HepG2 (cell line): ENCODE data around the gene FCER1G. TPM values are rescaled to one million over a fixed set of nuclear protein-coding genes. Genes with fewer than 3 reads are reported as not detected.

ENCODE experiments used
- ATAC-seq: fragments of 200-7000 bp; cut with Tn5 transposase; 3 replicates; pipeline ENCODE4 v1.9.1; 2020; ENCODE audit warnings: mild to moderate bottlenecking, moderate library complexity
- BruUV-seq: library from RNA; stranded (reverse); fragments of 400-500 nt; replicated peaks from 2 replicates; lab custom pipeline; 2021; lab: Mats Ljungman, UMichigan
- CTCF ChIA-PET: fragments of 300-600 bp; formaldehyde crosslinking; extraction: SDS; loops from one replicate; lab custom pipeline; 2021; ENCODE audit warnings: low total read pairs, inconsistent platforms, low intra/inter-chr PET ratio; lab: Yijun Ruan, JAX
- POLR2A ChIA-PET: fragments of 350-600 bp; sonication (Branson Sonifier 250); formaldehyde crosslinking; loops from one replicate; lab custom pipeline; 2020; ENCODE audit warnings: antibody characterized with exemption, inconsistent platforms; lab: Yijun Ruan, JAX
- DNase-seq: peaks from one replicate; pipeline ENCODE4 v3.0.0-alpha.2; 2015; ENCODE audit warnings: low spot score
- FAIRE-seq: peaks from 3 replicates; lab custom pipeline; 2011; peaks lifted over from hg19 to GRCh38; lab: Jason Lieb, UNC
- H2AFZ ChIP-seq: one replicate; pipeline ENCODE4 v1.6.1; 2011; ENCODE audit warnings: low read length, inconsistent platforms
- H3K27ac ChIP-seq: fragments of 300-600 bp; 3 replicates; pipeline ENCODE4 v1.8.0; 2011; ENCODE audit warnings: mixed run types, mild to moderate bottlenecking, mixed read lengths, low read length, inconsistent platforms; ENCODE audit not compliant: insufficient read depth; ENCODE audit errors: extremely low read length
- H3K27me3 ChIP-seq, 2 experiments: fragments of 200-600 bp in 1 of 2; 2 replicates in 1 of 2; 3 replicates in 1 of 2; pipeline versions ENCODE4 v1.6.0 to v1.8.0; 2011; ENCODE audit warnings: low read length in 2 of 2, mild to moderate bottlenecking in 2 of 2, moderate library complexity in 2 of 2, inconsistent platforms in 1 of 2; ENCODE audit not compliant: insufficient read depth in 2 of 2, control insufficient read depth in 1 of 2
- H3K36me3 ChIP-seq, 2 experiments: fragments of 200-600 bp in 1 of 2; replicated peaks in 1 of 2; 2 replicates in 1 of 2; 3 replicates in 1 of 2; pipeline versions ENCODE4 v1.5.1 to v1.8.0; 2011; ENCODE audit warnings: low read length in 2 of 2, inconsistent platforms in 1 of 2; ENCODE audit not compliant: insufficient read depth in 2 of 2, control insufficient read depth in 1 of 2
- H3K4me1 ChIP-seq: 2 replicates; pipeline ENCODE4 v1.5.1; 2012; ENCODE audit warnings: low read length, inconsistent platforms; ENCODE audit not compliant: insufficient read depth
- H3K4me2 ChIP-seq: 2 replicates; pipeline ENCODE4 v1.6.0; 2011; ENCODE audit warnings: low read depth, low read length, inconsistent platforms
- H3K4me3 ChIP-seq, 3 experiments: fragments of 200-600 bp in 1 of 3; sonication (generic), shearing (Covaris generic) in 1 of 3; replicated peaks in 1 of 3; 2 replicates each; pipeline ENCODE4 v1.5.1; 2011 to 2016; ENCODE audit warnings: low read length in 3 of 3, inconsistent platforms in 2 of 3, low read depth in 2 of 3, mild to moderate bottlenecking in 2 of 3, control low read depth in 1 of 3, mixed read lengths in 1 of 3; ENCODE audit not compliant: insufficient read depth in 1 of 3
- H3K79me2 ChIP-seq: one replicate; pipeline ENCODE4 v1.6.1; 2011; ENCODE audit warnings: low read length, inconsistent platforms; ENCODE audit not compliant: insufficient read depth
- H3K9ac ChIP-seq: 2 replicates; pipeline ENCODE4 v1.6.0; 2011; ENCODE audit warnings: mild to moderate bottlenecking, low read depth, low read length, inconsistent platforms; ENCODE audit not compliant: insufficient read depth
- H3K9me3 ChIP-seq: 2 replicates; pipeline ENCODE4 v1.5.1; 2012; ENCODE audit warnings: mild to moderate bottlenecking, low read length
- H4K20me1 ChIP-seq: 2 replicates; pipeline ENCODE4 v1.6.0; 2011; ENCODE audit warnings: inconsistent platforms, mild to moderate bottlenecking, low read length, moderate library complexity; ENCODE audit not compliant: insufficient read depth
- ARID4A ChIP-seq: sonication (generic); formaldehyde crosslinking; IDR thresholded peaks from 2 replicates; pipeline ENCODE4 v1.5.0; 2020; ENCODE audit warnings: mild to moderate bottlenecking, missing genetic modification reagents, borderline replicate concordance
- CHD2 ChIP-seq: IDR thresholded peaks from 2 replicates; pipeline ENCODE4 v1.6.1; 2011; ENCODE audit warnings: low read depth, low read length, improper control_type of control experiment
- HNF1B ChIP-seq: sonication (generic); formaldehyde crosslinking; IDR thresholded peaks from 2 replicates; pipeline ENCODE4 v1.5.1; 2020; ENCODE audit warnings: mild to moderate bottlenecking, moderate library complexity, missing genetic modification reagents
- PATZ1 ChIP-seq: sonication (generic); formaldehyde crosslinking; IDR thresholded peaks from 2 replicates; pipeline ENCODE4 v1.4.0; 2020; ENCODE audit warnings: missing genetic modification reagents
- RAD21 ChIP-seq: fragments of 450-650 bp; formaldehyde crosslinking; IDR thresholded peaks from 2 replicates; pipeline ENCODE4 v1.5.0; 2020; ENCODE audit warnings: mild to moderate bottlenecking
- TGIF2 ChIP-seq: IDR thresholded peaks from 2 replicates; pipeline ENCODE4 v1.6.1; 2016; ENCODE audit warnings: control low read depth, missing compliant biosample characterization
- THAP11 ChIP-seq: IDR thresholded peaks from 2 replicates; pipeline ENCODE4 v1.6.1; 2016; ENCODE audit warnings: missing biosample characterization, missing genetic modification reagents
- XRCC5 ChIP-seq: fragments of 200-400 bp; formaldehyde crosslinking; optimal IDR thresholded peaks from 2 replicates; pipeline ENCODE3; 2017; ENCODE audit warnings: mild to moderate bottlenecking, low read length
- YEATS2 ChIP-seq: sonication (generic); formaldehyde crosslinking; IDR thresholded peaks from 2 replicates; pipeline ENCODE4 v1.4.0; 2020; ENCODE audit warnings: missing genetic modification reagents, borderline replicate concordance
- ZNF614 ChIP-seq: IDR thresholded peaks from 2 replicates; pipeline ENCODE4 v1.6.1; 2018; ENCODE audit warnings: missing biosample characterization, missing genetic modification reagents, inconsistent platforms, borderline replicate concordance
- ZNF740 ChIP-seq: sonication (generic); formaldehyde crosslinking; IDR thresholded peaks from 2 replicates; pipeline ENCODE4 v1.4.0; 2020; ENCODE audit warnings: missing genetic modification reagents
- WGBS: methylation state at CpG from one replicate; pipeline ENCODE4 v1.1.6; 2017; ENCODE audit warnings: low lambda C conversion rate; 5-methylcytosine and 5-hydroxymethylcytosine counted together
- in situ Hi-C: cut with HindIII; loops from 2 replicates; pipeline ENCODE4 v1.10.0; 2017; ENCODE audit warnings: low pct_unique_long_range_greater_than_20kb; ENCODE audit not compliant: extremely low pct_ligation_motif_present
- intact Hi-C: fragments of 100-400 bp; cut with micrococcal nuclease; formaldehyde crosslinking; loops from one replicate; pipeline ENCODE4 v1.10.0; 2022; ENCODE audit not compliant: unreplicated experiment
- polyA plus RNA-seq, 8 experiments: library from polyadenylated mRNA; depleted of rRNA in 3 of 8; stranded (reverse) in 7 of 8; unstranded in 1 of 8; fragments of >200 nt; fragmentation: Illumina TruSeq in 4 of 8; extraction: Trizol in 4 of 8; gene quantifications; 2 replicates each; pipeline versions ENCODE4 v1.2.1 to v1.2.3, GENCODE V29; 2011 to 2016; ENCODE audit warnings: low read depth in 4 of 8, missing spikeins in 1 of 8, mixed read lengths in 1 of 8; ENCODE audit not compliant: insufficient read depth in 1 of 8
- total RNA-seq, 5 experiments: library from RNA; depleted of rRNA; stranded (reverse); fragments of >200 nt; fragmentation: Illumina TruSeq; extraction: Trizol; gene quantifications; 2 replicates each; pipeline ENCODE4 v1.2.3, GENCODE V29; 2016; ENCODE audit warnings: low read depth in 1 of 5
- TF ChIP-seq, protein P1 (sequence below): sonication (generic); formaldehyde crosslinking; IDR thresholded peaks from 2 replicates; pipeline ENCODE4 v1.5.0; 2020; ENCODE audit warnings: mild to moderate bottlenecking, missing genetic modification reagents, moderate library complexity

Gene FCER1G
- total and polyA plus RNA-seq, 2 of the 13 experiments (the other 11 are each of a cell fraction or from before 2014, with no cell fraction given), result 1.3 to 6.4 TPM

DNA sequence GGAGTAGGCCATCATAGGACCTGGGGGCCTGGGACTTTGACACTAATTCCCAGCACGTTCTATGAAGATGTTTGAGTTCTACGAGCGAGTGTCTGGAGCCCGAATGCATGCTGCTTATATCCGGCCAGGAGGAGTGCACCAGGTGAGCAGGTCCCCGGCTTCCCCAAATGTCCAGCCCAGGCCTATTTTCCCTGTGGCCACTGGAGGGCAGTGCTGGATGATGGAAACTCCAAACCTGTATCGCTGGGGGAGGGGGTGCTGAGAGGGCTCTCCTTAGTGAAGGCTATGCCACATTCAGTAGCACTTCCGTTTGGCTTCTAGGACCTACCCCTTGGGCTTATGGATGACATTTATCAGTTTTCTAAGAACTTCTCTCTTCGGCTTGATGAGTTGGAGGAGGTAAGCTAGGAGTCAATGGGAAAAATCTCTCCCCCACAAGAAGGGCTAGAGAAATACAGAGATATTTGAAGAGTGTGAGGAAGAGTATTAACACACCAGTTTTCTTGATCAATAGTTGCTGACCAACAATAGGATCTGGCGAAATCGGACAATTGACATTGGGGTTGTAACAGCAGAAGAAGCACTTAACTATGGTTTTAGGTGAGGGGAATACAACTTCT, 5.2 kb upstream of the FCER1G start:
- Histone ChIP-seq H3K36me3 (peaks cover 18 to 81% of the 10 kb centered on the region in 2 experiments), H3K27me3 (no peaks in the 10 kb centered on the region), H3K9ac (peak overlapping the region; percentile 20; the same call in 1 of the 2 replicates), H3K4me1 (peaks cover 25% of the 10 kb centered on the region), H2AFZ (no peak overlapping the region), H3K9me3 (no peaks in the 10 kb centered on the region), H4K20me1 (no peaks in the 10 kb centered on the region), H3K4me2 (peak overlapping the region; percentile 21; the same call in 1 of the 2 replicates), H3K27ac (no peak overlapping the region), H3K79me2 (peaks cover 5% of the 10 kb centered on the region), H3K4me3 (no peak overlapping the region)
- DNase-seq, result peak; percentile 79
- POLR2A ChIA-PET, result interaction anchor here (1.5 to 13.8 kb wide), 2 partner anchors 12 to 21 kb away, joined by 4 to 357 read pairs; partner anchors contain the start of genes APOA2 and TOMM40L
- intact Hi-C loops, result loop anchor here (1.0 kb wide), 3 partner anchors 17 to 164 kb away; no protein-coding TSS in a partner anchor
- in situ Hi-C loops, result no loop called here
- TSS peak; percentile 27 for BruUV-seq
- FAIRE-seq, result peak; percentile 86
- peak; percentile 96 for ATAC-seq
- CTCF ChIA-PET, result interaction anchor here (0.9 to 3.7 kb wide), 8 partner anchors 15 to 172 kb away, joined by 3 to 26 read pairs (median 7); partner anchors contain the start of gene TOMM40L
- 43% methylated on average over 7 of the region's 11 CpGs for WGBS
- TF ChIP-seq XRCC5, result peak; percentile 56
- peak; percentile 32; the same call in 1 of the 2 replicates for TF ChIP-seq ARID4A (CRISPR knock-in tag)
- TF ChIP-seq ZNF740, result 0 out of 2 replicates have a peak, but pooled peaks have one; percentile 60
- TF ChIP-seq, protein P1, sequence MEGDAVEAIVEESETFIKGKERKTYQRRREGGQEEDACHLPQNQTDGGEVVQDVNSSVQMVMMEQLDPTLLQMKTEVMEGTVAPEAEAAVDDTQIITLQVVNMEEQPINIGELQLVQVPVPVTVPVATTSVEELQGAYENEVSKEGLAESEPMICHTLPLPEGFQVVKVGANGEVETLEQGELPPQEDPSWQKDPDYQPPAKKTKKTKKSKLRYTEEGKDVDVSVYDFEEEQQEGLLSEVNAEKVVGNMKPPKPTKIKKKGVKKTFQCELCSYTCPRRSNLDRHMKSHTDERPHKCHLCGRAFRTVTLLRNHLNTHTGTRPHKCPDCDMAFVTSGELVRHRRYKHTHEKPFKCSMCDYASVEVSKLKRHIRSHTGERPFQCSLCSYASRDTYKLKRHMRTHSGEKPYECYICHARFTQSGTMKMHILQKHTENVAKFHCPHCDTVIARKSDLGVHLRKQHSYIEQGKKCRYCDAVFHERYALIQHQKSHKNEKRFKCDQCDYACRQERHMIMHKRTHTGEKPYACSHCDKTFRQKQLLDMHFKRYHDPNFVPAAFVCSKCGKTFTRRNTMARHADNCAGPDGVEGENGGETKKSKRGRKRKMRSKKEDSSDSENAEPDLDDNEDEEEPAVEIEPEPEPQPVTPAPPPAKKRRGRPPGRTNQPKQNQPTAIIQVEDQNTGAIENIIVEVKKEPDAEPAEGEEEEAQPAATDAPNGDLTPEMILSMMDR, result peak; percentile 97
- TF ChIP-seq HNF1B (CRISPR knock-in tag), result peak; percentile 59
- TF ChIP-seq CHD2, result peak; percentile 49; the same call in 1 of the 2 replicates
- 0 out of 2 replicates have a peak, but pooled peaks have one; percentile 25 for TF ChIP-seq TGIF2
- TF ChIP-seq ZNF614 (CRISPR knock-in tag), result peak; percentile 48; the same call in 1 of the 2 replicates
- TF ChIP-seq RAD21, result peak; percentile 95
- TF ChIP-seq YEATS2 (CRISPR knock-in tag), result peak; percentile 26; the same call in 1 of the 2 replicates
- peak; percentile 71 for TF ChIP-seq PATZ1
- TF ChIP-seq THAP11 (CRISPR knock-in tag), result peak; percentile 26; the same call in 1 of the 2 replicates
